ENCODE data around the gene OTUD5.

The OTUD5 gene

DNA sequence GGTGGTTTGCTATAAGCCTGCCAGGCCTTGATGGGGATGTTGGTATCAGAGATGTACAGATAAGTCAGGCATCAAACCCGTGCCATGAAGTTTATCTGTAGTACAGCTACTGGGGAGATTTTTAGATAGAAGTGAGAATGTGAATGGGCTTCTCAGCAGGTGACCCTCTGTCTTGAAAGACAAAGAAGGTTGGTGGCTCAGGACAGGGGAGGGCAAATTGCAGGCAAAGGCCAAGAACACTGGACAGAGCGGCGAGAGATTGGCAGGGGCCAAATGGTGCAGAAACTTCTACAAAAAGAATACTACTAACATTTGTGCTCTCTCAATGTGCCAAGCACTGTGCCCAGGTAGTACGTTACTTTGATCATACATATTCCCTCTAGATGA is 36.7 kb downstream of the OTUD5 start:
- H3K4me3 ChIP-seq (ENCODE audit: low read depth, low read length), result no peak overlapping the region
- TF ChIP-seq TRIM28 (IDR thresholded peaks at IDR 0.05; ENCODE audit: borderline replicate concordance, low read length) (no peak), EGR2 (tag by site-specific recombination; IDR thresholded peaks at IDR 0.05; ENCODE audit: low read depth) (no peak), ZSCAN16 (tag by site-specific recombination; IDR thresholded peaks at IDR 0.05) (no peak), ZNF121 (tag by site-specific recombination; IDR thresholded peaks at IDR 0.05) (no peak), ZNF623 (tag by site-specific recombination; IDR thresholded peaks at IDR 0.05) (no peak), ZNF76 (tag by site-specific recombination; IDR thresholded peaks at IDR 0.05; ENCODE audit: borderline replicate concordance, low read depth) (no peak), GLI4 (tag by site-specific recombination; IDR thresholded peaks at IDR 0.05) (no peak), ZNF571 (tag by site-specific recombination; IDR thresholded peaks at IDR 0.05) (no peak)
- no peaks in the 10 kb centered on the region for H3K9me3 ChIP-seq (ENCODE audit: control insufficient read depth, insufficient read depth, low read depth, low read length)
- peaks cover 8 to 45% of the 10 kb centered on the region in 2 experiments; a peak in 2 of 3 replicates for H3K36me3 ChIP-seq (ENCODE audit: control insufficient read depth in 2 of 2, insufficient read depth in 1 of 2, low read length in 2 of 2)
- no peak overlapping the region for H3K27ac ChIP-seq (ENCODE audit: extremely low read depth, low read depth, low read length)
- POLR2A ChIA-PET, result no interaction called here
- 0 out of 2 replicates have a peak, but pooled peaks cover 3% of the 10 kb centered on the region for H3K4me1 ChIP-seq (ENCODE audit: control insufficient read depth, insufficient read depth, low read length)
- CTCF ChIA-PET, result no interaction called here

DNA sequence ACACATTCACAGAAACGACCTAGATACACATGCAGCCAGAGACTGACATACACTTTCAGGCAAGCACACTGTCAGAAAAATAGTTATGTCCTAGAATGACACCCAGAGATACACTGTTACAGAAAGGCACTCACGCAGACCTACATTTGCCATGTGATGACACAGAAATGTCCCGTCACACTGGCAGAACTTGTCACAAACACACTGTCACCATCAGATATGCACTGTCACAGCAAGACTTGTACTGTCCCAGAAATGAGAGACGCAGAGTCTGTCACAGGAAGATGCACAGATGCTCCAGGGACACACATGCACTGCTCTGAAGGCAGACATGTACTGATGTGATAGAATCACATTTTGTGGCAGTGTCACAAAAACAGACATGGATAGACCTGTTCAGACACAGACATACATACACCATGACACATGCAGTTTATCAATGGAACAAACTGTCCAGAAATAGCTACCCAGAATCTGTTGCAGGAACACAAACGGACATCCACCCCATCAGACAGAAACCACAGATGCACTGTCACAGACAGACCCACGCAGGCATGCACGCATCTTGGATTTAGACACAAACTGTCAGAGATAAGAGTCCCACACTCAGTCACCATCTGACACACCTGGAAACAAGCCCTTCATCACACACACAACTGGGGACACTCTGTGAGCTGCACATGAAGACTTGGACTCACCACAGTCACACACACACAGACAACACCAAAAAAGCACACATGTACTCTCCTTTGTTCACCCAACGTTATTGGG is 37.3 kb downstream of the OTUD5 start:
- Histone ChIP-seq H3K9me3 (ENCODE audit: control insufficient read depth, insufficient read depth, low read depth, low read length) (no peaks in the 10 kb centered on the region), H3K4me1 (ENCODE audit: control insufficient read depth, insufficient read depth, low read length) (0 out of 2 replicates have a peak, but pooled peaks cover 3% of the 10 kb centered on the region), H3K4me3 (ENCODE audit: low read depth, low read length) (no peak overlapping the region), H3K27ac (ENCODE audit: extremely low read depth, low read depth, low read length) (no peak overlapping the region), H3K36me3 (ENCODE audit: control insufficient read depth in 2 of 2, insufficient read depth in 1 of 2, low read length in 2 of 2) (peaks cover 8 to 46% of the 10 kb centered on the region in 2 experiments; a peak in 2 of 3 replicates)
- ChIA-PET CTCF (interaction anchor here (1.1 kb wide), 1 partner anchor 53 kb away, joined by 3 read pairs; no protein-coding TSS in a partner anchor), POLR2A (no interaction called here)
- TF ChIP-seq ZNF600 (tag by site-specific recombination; IDR thresholded peaks at IDR 0.05), result 0 out of 2 replicates have a peak, but pooled peaks have one; percentile 27
- TF ChIP-seq HOXC10 (CRISPR knock-in tag; IDR thresholded peaks at IDR 0.05), result no peak

DNA sequence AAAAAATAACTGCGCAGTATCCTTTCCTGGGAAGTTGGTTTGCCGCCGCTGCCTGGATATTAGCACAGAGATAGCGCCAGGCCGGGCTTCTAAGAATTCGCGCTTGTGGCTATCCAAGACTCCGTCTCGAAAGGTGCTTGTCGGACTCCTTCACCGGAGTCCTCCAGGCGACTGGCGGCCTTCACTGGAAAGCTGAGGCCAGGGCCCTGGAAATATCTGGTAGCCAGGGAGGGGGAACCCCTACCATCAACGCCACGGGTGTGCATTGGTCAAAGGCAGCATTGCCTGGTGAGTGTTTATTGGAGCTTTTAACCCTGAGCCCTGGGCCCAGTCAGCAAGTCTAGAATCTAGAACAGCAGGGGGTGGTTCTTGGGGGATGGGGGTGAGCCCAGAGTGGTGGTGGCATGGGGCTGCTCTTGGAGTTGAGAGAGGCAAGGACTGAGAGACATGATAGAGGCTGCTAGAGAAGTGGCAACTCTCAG is 38.0 kb downstream of the OTUD5 start:
- Histone ChIP-seq H3K4me1 (ENCODE audit: control insufficient read depth, insufficient read depth, low read length) (0 out of 2 replicates have a peak, but pooled peaks cover 3% of the 10 kb centered on the region), H3K4me3 (ENCODE audit: low read depth, low read length) (peak overlapping the region; percentile 24), H3K27ac (ENCODE audit: extremely low read depth, low read depth, low read length) (no peak overlapping the region; the same call in 1 of the 2 replicates), H3K36me3 (ENCODE audit: control insufficient read depth in 2 of 2, insufficient read depth in 1 of 2, low read length in 2 of 2) (peaks cover 2 to 48% of the 10 kb centered on the region in 2 experiments; a peak in 2 of 3 replicates), H3K9me3 (ENCODE audit: control insufficient read depth, insufficient read depth, low read depth, low read length) (no peaks in the 10 kb centered on the region)
- CTCF ChIA-PET, result interaction anchor here (1.1 kb wide), 1 partner anchor 54 kb away, joined by 3 read pairs; no protein-coding TSS in a partner anchor
- POLR2A ChIA-PET, result interaction anchor here (0.6 kb wide), 2 partner anchors 23 to 1701 kb away, joined by 3 to 4 read pairs; no protein-coding TSS in a partner anchor
- TF ChIP-seq ZSCAN30 (tag by site-specific recombination; IDR thresholded peaks at IDR 0.05), result 0 out of 2 replicates have a peak, but pooled peaks have one; percentile 26
- TF ChIP-seq GLIS1 (tag by site-specific recombination; IDR thresholded peaks at IDR 0.05), result peak; percentile 70
- TF ChIP-seq, protein P1, sequence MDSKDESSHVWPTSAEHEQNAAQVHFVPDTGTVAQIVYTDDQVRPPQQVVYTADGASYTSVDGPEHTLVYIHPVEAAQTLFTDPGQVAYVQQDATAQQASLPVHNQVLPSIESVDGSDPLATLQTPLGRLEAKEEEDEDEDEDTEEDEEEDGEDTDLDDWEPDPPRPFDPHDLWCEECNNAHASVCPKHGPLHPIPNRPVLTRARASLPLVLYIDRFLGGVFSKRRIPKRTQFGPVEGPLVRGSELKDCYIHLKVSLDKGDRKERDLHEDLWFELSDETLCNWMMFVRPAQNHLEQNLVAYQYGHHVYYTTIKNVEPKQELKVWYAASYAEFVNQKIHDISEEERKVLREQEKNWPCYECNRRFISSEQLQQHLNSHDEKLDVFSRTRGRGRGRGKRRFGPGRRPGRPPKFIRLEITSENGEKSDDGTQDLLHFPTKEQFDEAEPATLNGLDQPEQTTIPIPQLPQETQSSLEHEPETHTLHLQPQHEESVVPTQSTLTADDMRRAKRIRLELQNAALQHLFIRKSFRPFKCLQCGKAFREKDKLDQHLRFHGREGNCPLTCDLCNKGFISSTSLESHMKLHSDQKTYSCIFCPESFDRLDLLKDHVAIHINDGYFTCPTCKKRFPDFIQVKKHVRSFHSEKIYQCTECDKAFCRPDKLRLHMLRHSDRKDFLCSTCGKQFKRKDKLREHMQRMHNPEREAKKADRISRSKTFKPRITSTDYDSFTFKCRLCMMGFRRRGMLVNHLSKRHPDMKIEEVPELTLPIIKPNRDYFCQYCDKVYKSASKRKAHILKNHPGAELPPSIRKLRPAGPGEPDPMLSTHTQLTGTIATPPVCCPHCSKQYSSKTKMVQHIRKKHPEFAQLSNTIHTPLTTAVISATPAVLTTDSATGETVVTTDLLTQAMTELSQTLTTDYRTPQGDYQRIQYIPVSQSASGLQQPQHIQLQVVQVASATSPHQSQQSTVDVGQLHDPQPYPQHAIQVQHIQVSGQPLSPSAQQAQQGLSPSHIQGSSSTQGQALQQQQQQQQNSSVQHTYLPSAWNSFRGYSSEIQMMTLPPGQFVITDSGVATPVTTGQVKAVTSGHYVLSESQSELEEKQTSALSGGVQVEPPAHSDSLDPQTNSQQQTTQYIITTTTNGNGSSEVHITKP (tag by site-specific recombination; IDR thresholded peaks at IDR 0.05), result 0 out of 2 replicates have a peak, but pooled peaks have one; percentile 23
- peak; percentile 44 for TF ChIP-seq ZNF677 (tag by site-specific recombination; IDR thresholded peaks at IDR 0.05)
- TF ChIP-seq ZNF23 (tag by site-specific recombination; IDR thresholded peaks at IDR 0.05; ENCODE audit: borderline replicate concordance), result no peak
- no peak for TF ChIP-seq ZNF596 (tag by site-specific recombination; IDR thresholded peaks at IDR 0.05)
- 0 out of 2 replicates have a peak, but pooled peaks have one; percentile 52 for TF ChIP-seq ZNF10 (tag by site-specific recombination; IDR thresholded peaks at IDR 0.05)
- TF ChIP-seq ZNF785 (tag by site-specific recombination; IDR thresholded peaks at IDR 0.05), result no peak
- peak; percentile 29; the same call in 1 of the 2 replicates for TF ChIP-seq GLIS2 (tag by site-specific recombination; IDR thresholded peaks at IDR 0.05)
- peak; percentile 96 for TF ChIP-seq ZIC2 (tag by site-specific recombination; IDR thresholded peaks at IDR 0.05)
- TF ChIP-seq, protein P2, sequence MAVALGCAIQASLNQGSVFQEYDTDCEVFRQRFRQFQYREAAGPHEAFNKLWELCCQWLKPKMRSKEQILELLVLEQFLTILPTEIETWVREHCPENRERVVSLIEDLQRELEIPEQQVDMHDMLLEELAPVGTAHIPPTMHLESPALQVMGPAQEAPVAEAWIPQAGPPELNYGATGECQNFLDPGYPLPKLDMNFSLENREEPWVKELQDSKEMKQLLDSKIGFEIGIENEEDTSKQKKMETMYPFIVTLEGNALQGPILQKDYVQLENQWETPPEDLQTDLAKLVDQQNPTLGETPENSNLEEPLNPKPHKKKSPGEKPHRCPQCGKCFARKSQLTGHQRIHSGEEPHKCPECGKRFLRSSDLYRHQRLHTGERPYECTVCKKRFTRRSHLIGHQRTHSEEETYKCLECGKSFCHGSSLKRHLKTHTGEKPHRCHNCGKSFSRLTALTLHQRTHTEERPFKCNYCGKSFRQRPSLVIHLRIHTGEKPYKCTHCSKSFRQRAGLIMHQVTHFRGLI (tag by site-specific recombination; IDR thresholded peaks at IDR 0.05), result 0 out of 2 replicates have a peak, but pooled peaks have one; percentile 27
- TF ChIP-seq ZNF335 (tag by site-specific recombination; conservative IDR thresholded peaks at IDR 0.05), result peak; percentile 9; the same call in 1 of the 2 replicates
- TF ChIP-seq ZBTB48 (tag by site-specific recombination; IDR thresholded peaks at IDR 0.05), result 0 out of 2 replicates have a peak, but pooled peaks have one; percentile 38
- peak; percentile 97 for TF ChIP-seq ZBTB20 (tag by site-specific recombination; IDR thresholded peaks at IDR 0.05)
